Measurements from ENCODE around the gene COQ3.

The COQ3 gene

GRCh38 chr6:99393698-99394531, at the start of gene COQ3:
Gene COQ3, minus strand, starts transcription at chr6:99394195. Its CDS starts 16 bp downstream, at chr6:99394179.
- H3K36me3 ChIP-seq (ENCODE audit: insufficient read depth, low read length) = no peaks in the 10 kb centered on the region
- H3K9ac ChIP-seq (ENCODE audit: low read depth, low read length) = peak within 1 kb of the TSS; percentile 90
- H3K4me1 ChIP-seq (ENCODE audit: insufficient read depth, low read length) = no peaks in the 10 kb centered on the region
- H3K9me3 ChIP-seq (ENCODE audit: control insufficient read depth, insufficient read depth, low read length) = no peaks in the 10 kb centered on the region

GRCh38 chr6:99434702-99435530, 40.9 kb upstream of the COQ3 start:
- Histone ChIP-seq H3K9me3 (ENCODE audit: control insufficient read depth, insufficient read depth, low read length) (no peaks in the 10 kb centered on the region), H3K9ac (ENCODE audit: low read depth, low read length) (no peak overlapping the region), H3K36me3 (ENCODE audit: insufficient read depth, low read length) (no peaks in the 10 kb centered on the region), H3K4me1 (ENCODE audit: insufficient read depth, low read length) (no peaks in the 10 kb centered on the region; the same call in 1 of the 2 replicates)

GRCh38 chr6:99432877-99433276, 38.9 kb upstream of the COQ3 start:
- Histone ChIP-seq H3K9me3 (ENCODE audit: control insufficient read depth, insufficient read depth, low read length) (no peaks in the 10 kb centered on the region), H3K36me3 (ENCODE audit: insufficient read depth, low read length) (no peaks in the 10 kb centered on the region), H3K9ac (ENCODE audit: low read depth, low read length) (no peak overlapping the region), H3K4me1 (ENCODE audit: insufficient read depth, low read length) (peaks cover 2% of the 10 kb centered on the region)

GRCh38 chr6:99431901-99432300, 37.9 kb upstream of the COQ3 start:
- H3K9me3 ChIP-seq (ENCODE audit: control insufficient read depth, insufficient read depth, low read length) = no peaks in the 10 kb centered on the region
- H3K9ac ChIP-seq (ENCODE audit: low read depth, low read length) = no peak overlapping the region
- H3K4me1 ChIP-seq (ENCODE audit: insufficient read depth, low read length) = peaks cover 12% of the 10 kb centered on the region
- no peaks in the 10 kb centered on the region for H3K36me3 ChIP-seq (ENCODE audit: insufficient read depth, low read length)

GRCh38 chr6:99427988-99428387, 34.0 kb upstream of the COQ3 start:
- Histone ChIP-seq H3K36me3 (ENCODE audit: insufficient read depth, low read length) (no peaks in the 10 kb centered on the region), H3K4me1 (ENCODE audit: insufficient read depth, low read length) (peaks cover 19% of the 10 kb centered on the region), H3K9me3 (ENCODE audit: control insufficient read depth, insufficient read depth, low read length) (no peaks in the 10 kb centered on the region), H3K9ac (ENCODE audit: low read depth, low read length) (no peak overlapping the region)

- Histone ChIP-seq H3K36me3 (ENCODE audit: insufficient read depth, low read length) (no peaks in the 10 kb centered on the region), H3K4me1 (ENCODE audit: insufficient read depth, low read length) (peaks cover 19% of the 10 kb centered on the region), H3K9ac (ENCODE audit: low read depth, low read length) (peak overlapping the region; percentile 88), H3K9me3 (ENCODE audit: control insufficient read depth, insufficient read depth, low read length) (no peaks in the 10 kb centered on the region)
Observed at GRCh38 chr6:99426451-99426757, 32.4 kb upstream of the COQ3 start.

GRCh38 chr6:99425647-99426450, 31.9 kb upstream of the COQ3 start:
- H3K9ac ChIP-seq (ENCODE audit: low read depth, low read length) = peak overlapping the region; percentile 88
- H3K4me1 ChIP-seq (ENCODE audit: insufficient read depth, low read length) = peaks cover 19% of the 10 kb centered on the region
- no peaks in the 10 kb centered on the region for H3K36me3 ChIP-seq (ENCODE audit: insufficient read depth, low read length)
- no peaks in the 10 kb centered on the region for H3K9me3 ChIP-seq (ENCODE audit: control insufficient read depth, insufficient read depth, low read length)

- Histone ChIP-seq H3K9me3 (ENCODE audit: control insufficient read depth, insufficient read depth, low read length) (no peaks in the 10 kb centered on the region), H3K9ac (ENCODE audit: low read depth, low read length) (peak within 1 kb of the TSS; percentile 88), H3K4me1 (ENCODE audit: insufficient read depth, low read length) (peaks cover 19% of the 10 kb centered on the region), H3K36me3 (ENCODE audit: insufficient read depth, low read length) (no peaks in the 10 kb centered on the region)
Observed at GRCh38 chr6:99424761-99425646, 31.0 kb upstream of the COQ3 start, which contains the start of gene PNISR. Gene PNISR, minus strand, starts transcription at chr6:99425308. Its CDS starts 10,649 bp downstream, at chr6:99414659.

- Histone ChIP-seq H3K36me3 (ENCODE audit: insufficient read depth, low read length) (no peaks in the 10 kb centered on the region), H3K9me3 (ENCODE audit: control insufficient read depth, insufficient read depth, low read length) (no peaks in the 10 kb centered on the region), H3K9ac (ENCODE audit: low read depth, low read length) (peak overlapping the region; percentile 88), H3K4me1 (ENCODE audit: insufficient read depth, low read length) (peaks cover 19% of the 10 kb centered on the region)
Observed at GRCh38 chr6:99424022-99424421, 30.0 kb upstream of the COQ3 start.

- H3K9me3 ChIP-seq (ENCODE audit: control insufficient read depth, insufficient read depth, low read length) = no peaks in the 10 kb centered on the region
- no peak overlapping the region for H3K9ac ChIP-seq (ENCODE audit: low read depth, low read length)
- peaks cover 17% of the 10 kb centered on the region for H3K4me1 ChIP-seq (ENCODE audit: insufficient read depth, low read length)
- H3K36me3 ChIP-seq (ENCODE audit: insufficient read depth, low read length) = no peaks in the 10 kb centered on the region
Observed at GRCh38 chr6:99422912-99423311, 28.9 kb upstream of the COQ3 start.

GRCh38 chr6:99416892-99417767, 23.1 kb upstream of the COQ3 start:
- Histone ChIP-seq H3K36me3 (ENCODE audit: insufficient read depth, low read length) (no peaks in the 10 kb centered on the region; the same call in 1 of the 2 replicates), H3K4me1 (ENCODE audit: insufficient read depth, low read length) (no peaks in the 10 kb centered on the region), H3K9ac (ENCODE audit: low read depth, low read length) (no peak overlapping the region), H3K9me3 (ENCODE audit: control insufficient read depth, insufficient read depth, low read length) (no peaks in the 10 kb centered on the region)

- H3K36me3 ChIP-seq (ENCODE audit: insufficient read depth, low read length) = peaks cover 1% of the 10 kb centered on the region
Observed at GRCh38 chr6:99416226-99416625, 22.2 kb upstream of the COQ3 start.

GRCh38 chr6:99415446-99415845, 21.5 kb upstream of the COQ3 start:
- H3K9ac ChIP-seq (ENCODE audit: low read depth, low read length) = no peak overlapping the region
- no peaks in the 10 kb centered on the region for H3K4me1 ChIP-seq (ENCODE audit: insufficient read depth, low read length)
- H3K9me3 ChIP-seq (ENCODE audit: control insufficient read depth, insufficient read depth, low read length) = no peaks in the 10 kb centered on the region
- H3K36me3 ChIP-seq (ENCODE audit: insufficient read depth, low read length) = peaks cover 2% of the 10 kb centered on the region

More at GRCh38 chr6:99416226-99416625, 22.2 kb upstream of the COQ3 start:
- Histone ChIP-seq H3K9ac (ENCODE audit: low read depth, low read length) (no peak overlapping the region), H3K9me3 (ENCODE audit: control insufficient read depth, insufficient read depth, low read length) (no peaks in the 10 kb centered on the region), H3K4me1 (ENCODE audit: insufficient read depth, low read length) (no peaks in the 10 kb centered on the region)

Measured in ES-I3 (cell line).